Activated T-helper 1 cell treated with Interleukin-2 at 50 U/mL for 16 hours (primary cell): ENCODE data around the gene ZFYVE21.

Experiments used
- DNase-seq: peaks from one replicate; pipeline ENCODE4 v3.0.0-alpha.2; 2020; ENCODE audit warnings: low read depth

The ZFYVE21 gene

GRCh38 chr14:103692159-103692558 lies 23.5 kb upstream of the ZFYVE21 start:
- DNase-seq, result no peak

- DNase-seq, result no peak
Measured at GRCh38 chr14:103692871-103693270, 22.7 kb upstream of the ZFYVE21 start.

- DNase-seq, result no peak
Measured at GRCh38 chr14:103693515-103693914, 22.1 kb upstream of the ZFYVE21 start.

- no peak for DNase-seq
Measured at GRCh38 chr14:103694572-103695026, 21.0 kb upstream of the ZFYVE21 start.

GRCh38 chr14:103695296-103696069 lies 20.1 kb upstream of the ZFYVE21 start:
- no peak for DNase-seq

GRCh38 chr14:103696070-103696402 lies 19.6 kb upstream of the ZFYVE21 start:
- DNase-seq, result no peak

- DNase-seq, result no peak
Measured at GRCh38 chr14:103696466-103697071, 19.0 kb upstream of the ZFYVE21 start.

- no peak for DNase-seq
Measured at GRCh38 chr14:103697206-103697602, 18.4 kb upstream of the ZFYVE21 start.

GRCh38 chr14:103697603-103698379 lies 17.8 kb upstream of the ZFYVE21 start:
- DNase-seq, result no peak

- DNase-seq, result no peak
Measured at GRCh38 chr14:103698380-103699260, 17.0 kb upstream of the ZFYVE21 start.

- DNase-seq, result no peak
Measured at GRCh38 chr14:103699261-103699661, 16.3 kb upstream of the ZFYVE21 start.

- DNase-seq, result no peak
Measured at GRCh38 chr14:103699901-103700752, 15.5 kb upstream of the ZFYVE21 start.

GRCh38 chr14:103700753-103701490 lies 14.7 kb upstream of the ZFYVE21 start:
- no peak for DNase-seq

GRCh38 chr14:103702095-103702494 lies 13.5 kb upstream of the ZFYVE21 start:
- no peak for DNase-seq

GRCh38 chr14:103702497-103703432 lies 12.8 kb upstream of the ZFYVE21 start:
- no peak for DNase-seq

GRCh38 chr14:103703433-103704385 lies 11.9 kb upstream of the ZFYVE21 start:
- no peak for DNase-seq

- no peak for DNase-seq
Measured at GRCh38 chr14:103704708-103705107, 10.9 kb upstream of the ZFYVE21 start.

- no peak for DNase-seq
Measured at GRCh38 chr14:103705118-103705503, 10.5 kb upstream of the ZFYVE21 start.
